AG09309 (cell line): ENCODE data around the gene ACSL1.
"Not testable (repeated sequence)": the region's sequence is repeated elsewhere in the genome, so short reads cannot be mapped to it uniquely, and the experiment has no call there.

Source experiments
- DNase-seq: peaks from one replicate; pipeline ENCODE4 v3.0.0-alpha.2; 2010; ENCODE audit warnings: low read depth
- H3K4me3 ChIP-seq: 2 replicates; pipeline ENCODE4 v1.5.1; 2011; ENCODE audit warnings: mild to moderate bottlenecking, low read depth, low read length, moderate library complexity; ENCODE audit not compliant: control insufficient read depth
- CTCF ChIP-seq: IDR thresholded peaks from 2 replicates; pipeline ENCODE4 v1.5.1; 2011; ENCODE audit warnings: mild to moderate bottlenecking, low read depth, low read length, inconsistent platforms; ENCODE audit not compliant: insufficient read depth, control insufficient read depth; ENCODE audit errors: missing control alignments

Gene ACSL1

GRCh38 chr4:184787766-184788503 lies 37.8 kb downstream of the ACSL1 start:
- DNase-seq, result no peak
- no peak overlapping the region for H3K4me3 ChIP-seq
- no peak for TF ChIP-seq CTCF

- DNase-seq, result no peak
- no peak for TF ChIP-seq CTCF
- no peak overlapping the region for H3K4me3 ChIP-seq
Observed at GRCh38 chr4:184785813-184786212, 40.0 kb downstream of the ACSL1 start.

GRCh38 chr4:184784628-184785257 lies 41.0 kb downstream of the ACSL1 start:
- no peak for DNase-seq
- TF ChIP-seq CTCF, result no peak
- no peak overlapping the region for H3K4me3 ChIP-seq

GRCh38 chr4:184782731-184783373 lies 42.9 kb downstream of the ACSL1 start:
- no peak for DNase-seq
- no peak overlapping the region for H3K4me3 ChIP-seq
- TF ChIP-seq CTCF, result no peak

- H3K4me3 ChIP-seq, DNase-seq: not testable (repeated sequence)
Observed at GRCh38 chr4:184779160-184779559, 46.6 kb downstream of the ACSL1 start.

GRCh38 chr4:184778325-184778724 lies 47.4 kb downstream of the ACSL1 start:
- no peak overlapping the region for H3K4me3 ChIP-seq
- TF ChIP-seq CTCF, result no peak
- DNase-seq, result no peak

- DNase-seq, result no peak
- no peak for TF ChIP-seq CTCF
- no peak overlapping the region for H3K4me3 ChIP-seq
Observed at GRCh38 chr4:184776821-184777220, 48.9 kb downstream of the ACSL1 start.
